Effector CD4-positive, alpha-beta T cell (primary cell): ENCODE measurements around the gene THOC3.
"Not testable (repeated sequence)": the region's sequence is repeated elsewhere in the genome, so short reads cannot be mapped to it uniquely, and the experiment has no call there.

Source experiments
- DNase-seq: peaks from one replicate; pipeline ENCODE4 v3.0.0-alpha.2; 2020

The THOC3 gene

GRCh38 chr5:175938489-175938888, 29.6 kb downstream of the THOC3 start:
- not testable (repeated sequence) for DNase-seq

- not testable (repeated sequence) for DNase-seq
These were observed 39.4 kb downstream of the THOC3 start for GRCh38 chr5:175928752-175929151.

GRCh38 chr5:175925106-175925505, 43.0 kb downstream of the THOC3 start:
- not testable (repeated sequence) for DNase-seq

- DNase-seq = no peak
These were observed 45.8 kb downstream of the THOC3 start for GRCh38 chr5:175922192-175922885.

GRCh38 chr5:175921061-175921730, 46.9 kb downstream of the THOC3 start:
- no peak for DNase-seq

- no peak for DNase-seq
These were observed 47.8 kb downstream of the THOC3 start for GRCh38 chr5:175920231-175920811.

GRCh38 chr5:175915066-175916037, 52.8 kb downstream of the THOC3 start:
- DNase-seq = not testable (repeated sequence)

- DNase-seq = not testable (repeated sequence)
These were observed 54.1 kb downstream of the THOC3 start for GRCh38 chr5:175913835-175914672.

- not testable (repeated sequence) for DNase-seq
These were observed 58.0 kb downstream of the THOC3 start for GRCh38 chr5:175910072-175910471.
